GM11168 (cell line): ENCODE data around the gene DNAJC3.
"Not testable (repeated sequence)": the region's sequence is repeated elsewhere in the genome, so short reads cannot be mapped to it uniquely, and the experiment has no call there.

ENCODE experiments used
- in situ Hi-C: fragments of 300-500 bp; cut with MboI; formaldehyde crosslinking; loops from one replicate; pipeline ENCODE4 v1.12.0; 2022; ENCODE audit warnings: low sequenced_read_pairs; ENCODE audit not compliant: unreplicated experiment

The DNAJC3 gene

GRCh38 chr13:95762626-95763025 is 85.7 kb downstream of the DNAJC3 start:
- in situ Hi-C loops: not testable (repeated sequence)

- in situ Hi-C loops: no loop called here
These were observed 86.7 kb downstream of the DNAJC3 start for GRCh38 chr13:95763601-95764000.

- in situ Hi-C loops: no loop called here
These were observed 95.0 kb downstream of the DNAJC3 start for GRCh38 chr13:95771905-95772304.

GRCh38 chr13:95779522-95779921 is 102.6 kb downstream of the DNAJC3 start:
- in situ Hi-C loops: no loop called here

- in situ Hi-C loops: no loop called here
These were observed 104.1 kb downstream of the DNAJC3 start for GRCh38 chr13:95781016-95781415.

DNA sequence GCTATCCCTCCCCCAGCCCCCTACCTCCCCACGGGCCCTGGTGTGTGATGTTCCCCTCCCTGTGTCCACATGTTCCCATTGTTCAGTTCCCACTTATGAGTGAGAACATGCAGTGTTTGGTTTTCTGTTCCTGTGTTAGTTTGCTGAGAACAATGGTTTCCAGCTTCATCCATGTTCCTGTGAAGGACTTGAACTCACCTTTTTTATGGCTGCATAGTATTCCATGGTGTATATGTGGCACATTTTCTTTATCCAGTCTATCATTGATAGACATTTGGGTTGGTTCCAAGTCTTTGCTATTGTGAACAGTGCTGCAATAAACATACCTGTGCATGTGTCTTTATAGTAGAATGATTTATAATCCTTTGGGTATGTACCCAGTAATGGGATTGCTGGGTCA is 105.0 kb downstream of the DNAJC3 start:
- in situ Hi-C loops: not testable (repeated sequence)

DNA sequence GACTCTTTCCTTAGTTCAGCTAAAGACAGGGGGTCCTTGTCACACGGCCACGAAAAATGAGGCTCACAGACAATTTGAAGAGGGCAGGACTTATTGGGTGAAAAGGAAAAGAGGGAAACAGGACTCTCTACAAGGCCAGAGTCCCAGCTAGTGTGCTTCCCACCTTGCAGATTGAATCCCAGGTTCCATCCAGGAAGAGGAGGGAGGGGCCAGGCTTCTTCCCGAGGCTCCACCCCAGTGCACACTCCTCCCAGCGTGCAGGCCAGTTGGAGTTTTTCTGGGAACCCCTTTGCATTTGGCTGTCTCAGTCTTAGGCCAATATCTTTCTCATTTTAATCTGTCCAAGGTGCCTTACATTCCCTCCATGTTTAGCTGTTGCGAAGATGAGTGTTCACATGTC is 106.8 kb downstream of the DNAJC3 start:
- in situ Hi-C loops: no loop called here

DNA sequence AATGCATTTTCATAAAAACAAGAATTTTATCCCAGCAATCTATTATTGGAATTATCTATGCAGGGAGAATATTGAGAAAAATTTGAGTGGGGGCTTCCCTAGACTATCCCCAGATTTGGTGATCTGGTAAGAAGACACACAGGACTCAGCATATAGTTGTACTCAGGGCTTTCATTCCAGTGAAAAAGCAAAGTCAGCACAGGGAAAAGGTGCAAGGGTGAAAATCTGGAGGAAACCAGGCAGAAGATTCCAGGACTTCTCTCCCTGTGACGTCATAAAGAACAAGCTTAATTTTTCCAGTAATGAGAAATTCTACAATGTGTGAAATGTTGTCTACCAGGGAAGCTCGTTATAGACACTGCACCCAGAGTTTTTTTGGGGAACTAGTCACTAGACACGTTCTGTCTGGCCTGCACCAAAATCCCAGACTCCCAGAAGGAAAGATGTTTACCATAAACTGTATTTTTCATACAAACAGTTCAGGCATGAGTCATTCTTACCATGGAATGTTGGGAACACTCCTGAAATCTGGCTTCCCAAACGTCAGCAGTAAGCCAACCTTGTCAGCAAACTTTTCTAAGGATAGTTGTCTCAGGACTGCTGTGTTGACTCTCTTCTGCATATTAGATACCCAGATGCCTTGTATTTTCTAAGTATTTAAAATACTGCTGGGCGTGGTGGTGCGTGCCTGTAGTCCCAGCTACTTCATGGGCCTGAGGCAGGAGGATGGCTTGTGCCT is 107.4 kb downstream of the DNAJC3 start:
- in situ Hi-C loops: no loop called here

GRCh38 chr13:95784900-95785290 is 108.0 kb downstream of the DNAJC3 start:
- in situ Hi-C loops: no loop called here

DNA sequence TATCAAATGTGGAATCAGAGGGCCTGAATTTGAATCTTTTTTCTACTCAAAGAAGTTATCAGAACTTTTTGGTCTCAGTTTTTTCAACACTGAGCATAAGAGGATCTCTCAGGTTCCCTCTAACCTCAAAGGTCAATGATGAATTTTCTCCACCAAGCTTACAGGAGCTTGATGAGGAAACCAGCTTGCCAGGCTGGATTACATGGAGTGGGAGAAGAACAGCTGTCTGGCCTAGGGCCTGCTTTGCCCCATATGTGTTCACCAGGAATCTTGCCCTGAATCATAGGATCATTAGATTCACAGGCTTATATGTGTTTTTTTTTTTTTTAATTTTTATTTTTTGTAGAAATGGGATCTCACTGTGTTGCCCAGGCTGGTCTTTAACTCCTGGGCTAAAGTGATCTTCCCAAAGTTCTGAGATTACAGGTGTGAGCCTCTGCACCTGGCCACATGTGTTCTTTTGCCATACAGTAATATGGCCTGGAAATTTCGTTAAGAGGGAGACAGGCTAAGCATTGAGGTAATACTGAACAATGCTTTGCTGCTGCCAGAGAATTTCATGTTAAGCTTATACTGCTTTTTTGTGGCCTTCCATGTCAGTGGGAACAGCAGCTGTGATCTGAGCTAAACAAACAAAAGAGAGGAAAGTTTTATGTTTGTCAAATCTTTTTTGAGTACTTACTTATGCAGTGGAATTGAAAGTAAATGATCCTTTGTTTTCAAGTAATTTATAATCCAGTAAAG is 110.6 kb downstream of the DNAJC3 start:
- in situ Hi-C loops: no loop called here

- in situ Hi-C loops: no loop called here
These were observed 111.1 kb downstream of the DNAJC3 start for GRCh38 chr13:95788100-95788463.

GRCh38 chr13:95789315-95789714 is 112.4 kb downstream of the DNAJC3 start:
- in situ Hi-C loops: not testable (repeated sequence)

DNA sequence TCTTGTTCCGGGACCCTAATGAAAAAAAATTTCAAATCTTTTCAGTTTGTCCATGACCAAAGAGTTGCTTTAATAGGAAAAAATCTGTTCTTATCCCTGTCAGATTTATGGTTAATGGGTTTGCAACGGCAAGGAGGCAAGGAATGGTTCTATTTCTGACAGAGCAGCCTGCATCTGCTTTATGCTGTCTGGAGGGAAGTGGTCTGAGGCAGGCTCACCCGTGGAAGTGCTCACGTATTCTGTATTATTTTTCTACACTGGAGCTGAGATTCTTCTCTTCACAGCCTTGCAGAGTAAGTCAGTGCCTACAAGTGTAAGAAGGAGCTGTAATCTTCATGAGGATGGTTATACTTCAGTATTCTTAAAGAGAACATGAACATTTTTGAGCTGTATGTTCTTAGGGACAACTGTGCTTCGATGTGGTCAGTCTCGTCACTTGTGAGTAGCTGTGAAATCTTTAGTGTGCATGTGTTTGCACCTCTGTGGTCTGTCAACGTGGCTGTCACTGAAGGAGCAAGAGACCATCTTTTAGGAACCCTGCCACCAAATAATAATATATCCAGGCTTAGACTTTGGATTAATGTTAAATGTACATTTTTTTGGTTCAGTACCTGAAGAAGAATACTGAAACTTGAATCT is 114.3 kb downstream of the DNAJC3 start:
- in situ Hi-C loops: no loop called here

GRCh38 chr13:95793018-95793555 is 116.1 kb downstream of the DNAJC3 start:
- in situ Hi-C loops: no loop called here

- in situ Hi-C loops: no loop called here
These were observed 116.8 kb downstream of the DNAJC3 start for GRCh38 chr13:95793781-95794180.

GRCh38 chr13:95797016-95797415 is 120.1 kb downstream of the DNAJC3 start:
- in situ Hi-C loops: no loop called here

- in situ Hi-C loops: loop anchor here (25.0 kb wide), 1 partner anchor 188 kb away; no protein-coding TSS in a partner anchor
These were observed 123.5 kb downstream of the DNAJC3 start for GRCh38 chr13:95800436-95800835.

DNA sequence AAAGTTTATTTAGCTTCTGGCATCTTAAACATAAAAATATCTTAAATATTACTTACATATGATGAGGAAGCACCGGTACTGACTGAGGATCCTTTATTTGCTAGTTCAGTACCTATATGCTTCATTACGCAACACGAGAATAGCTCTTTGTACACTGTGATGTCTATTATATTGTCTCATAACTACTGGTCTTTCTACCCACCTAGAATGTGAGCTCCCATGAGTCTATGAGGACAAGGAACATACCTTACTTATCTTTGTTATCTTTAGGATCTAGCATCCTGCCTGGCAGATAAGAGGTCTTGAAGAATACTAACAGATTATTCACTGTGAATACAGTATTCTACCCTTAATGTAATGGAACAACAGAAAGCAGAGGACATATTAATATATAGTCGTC is 124.9 kb downstream of the DNAJC3 start:
- in situ Hi-C loops: loop anchor here (25.0 kb wide), 1 partner anchor 190 kb away; no protein-coding TSS in a partner anchor

DNA sequence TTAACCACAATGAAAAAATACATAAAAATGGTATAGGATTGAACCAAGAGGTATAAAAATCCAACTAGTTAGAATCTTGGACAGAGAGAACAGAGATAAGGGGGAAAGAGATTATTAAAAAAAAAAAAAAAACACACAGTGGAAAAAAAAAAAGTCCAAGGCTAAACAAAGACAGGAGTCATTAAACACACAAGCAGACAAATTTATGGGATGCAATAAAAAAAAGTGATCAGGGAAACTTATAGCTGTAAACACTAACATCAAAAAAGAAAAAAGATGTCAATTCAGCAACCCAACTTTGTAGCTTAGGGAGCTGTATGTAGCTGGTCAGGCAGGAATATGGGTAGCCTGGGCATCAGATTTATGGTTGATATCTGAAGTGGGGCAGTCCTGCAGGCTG is 129.0 kb downstream of the DNAJC3 start:
- in situ Hi-C loops: loop anchor here (25.0 kb wide), 1 partner anchor 194 kb away; no protein-coding TSS in a partner anchor

DNA sequence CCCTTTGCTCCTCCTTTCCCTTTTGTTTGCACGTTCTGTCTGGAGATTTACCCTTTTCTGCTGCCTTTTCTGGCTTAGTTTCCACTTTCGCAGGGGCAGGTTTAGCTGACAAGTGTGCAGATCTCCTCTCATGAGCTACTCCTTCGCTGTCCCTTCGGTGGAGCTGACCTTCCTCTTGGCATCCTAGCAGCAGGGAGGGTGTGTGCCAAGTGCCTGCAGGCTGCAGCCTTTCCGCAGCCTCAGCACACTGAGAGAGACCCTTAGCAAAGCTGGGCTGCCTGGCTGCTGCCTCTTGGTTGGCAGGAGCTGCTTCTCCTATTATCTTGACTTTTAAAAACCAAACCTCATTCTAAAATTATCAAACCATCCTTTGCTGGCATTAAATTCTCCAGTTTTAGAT is 132.5 kb downstream of the DNAJC3 start:
- in situ Hi-C loops: loop anchor here (25.0 kb wide), 1 partner anchor 197 kb away; no protein-coding TSS in a partner anchor

- in situ Hi-C loops: loop anchor here (25.0 kb wide), 1 partner anchor 201 kb away; no protein-coding TSS in a partner anchor
These were observed 136.2 kb downstream of the DNAJC3 start for GRCh38 chr13:95813139-95813538.
